Mucosa of gallbladder (tissue), 1 donor: ENCODE measurements around the gene FILIP1L. TPM values are rescaled to one million over a fixed set of nuclear protein-coding genes. Genes with fewer than 3 reads are reported as not detected.

ENCODE experiments used
- DNase-seq: peaks from one replicate; pipeline ENCODE4 v3.0.0-alpha.2; 2020; ENCODE audit warnings: low spot score
- total RNA-seq: library from RNA; stranded (reverse); gene quantifications from one replicate; pipeline ENCODE4 v1.2.1, GENCODE V29; 2021
- donor health status: DM: no; HTN: no; CAD: no.

Gene FILIP1L
- total RNA-seq, 1 donor from 2014 or later = 142 TPM

- no peak for DNase-seq
These were observed 318.7 kb downstream of the FILIP1L start for GRCh38 chr3:99795573-99795972.

- no peak for DNase-seq
These were observed 319.8 kb downstream of the FILIP1L start for GRCh38 chr3:99794485-99794884.

GRCh38 chr3:99789011-99789721, 325.1 kb downstream of the FILIP1L start:
- DNase-seq = no peak

Other genes starting within 250 kb of the FILIP1L start
- gene TBC1D23, start 146.5 kb upstream of the FILIP1L start, total RNA-seq = 43.6 TPM
- gene NIT2, start 220.3 kb upstream of the FILIP1L start, total RNA-seq = 32.5 TPM